RWPE2 (cell line): Measurements from ENCODE around the gene PLCG1.

Source experiments
- ATAC-seq: fragments of 200-7000 bp; cut with Tn5 transposase; 3 replicates; pipeline ENCODE4 v1.9.1; 2021; ENCODE audit warnings: low read depth
- DNase-seq: peaks from one replicate; pipeline ENCODE4 v3.0.0-alpha.2; 2020; ENCODE audit warnings: low spot score
- H3K27ac ChIP-seq: fragments of 450-650 bp; 2 replicates; pipeline ENCODE4 v1.5.1; 2017; ENCODE audit warnings: mild to moderate bottlenecking; ENCODE audit not compliant: poor library complexity, severe bottlenecking
- H3K27me3 ChIP-seq: fragments of 250-450 bp; sonication (Bioruptor Pico); 2 replicates; pipeline ENCODE4 v1.5.1; 2021; ENCODE audit warnings: mild to moderate bottlenecking, moderate library complexity; ENCODE audit not compliant: insufficient read depth, poor library complexity, severe bottlenecking
- H3K36me3 ChIP-seq: fragments of 250-450 bp; sonication (Bioruptor Pico); 2 replicates; pipeline ENCODE4 v1.5.1; 2020; ENCODE audit warnings: low read depth, mild to moderate bottlenecking, moderate library complexity
- H3K4me1 ChIP-seq: fragments of 250-450 bp; sonication (Bioruptor Pico); 2 replicates; pipeline ENCODE4 v1.5.1; 2021; ENCODE audit warnings: mild to moderate bottlenecking, moderate library complexity; ENCODE audit not compliant: insufficient read depth, poor library complexity, severe bottlenecking
- H3K4me3 ChIP-seq: fragments of 250-450 bp; sonication (Bioruptor Pico); 2 replicates; pipeline ENCODE4 v1.5.1; 2021; ENCODE audit warnings: mild to moderate bottlenecking, moderate library complexity; ENCODE audit not compliant: severe bottlenecking
- H3K9me3 ChIP-seq: fragments of 250-450 bp; sonication (Bioruptor Pico); 2 replicates; pipeline ENCODE4 v1.5.1; 2021; ENCODE audit warnings: mild to moderate bottlenecking, moderate library complexity; ENCODE audit not compliant: severe bottlenecking
- TF ChIP-seq, protein P1 (sequence below): fragments of 450-650 bp; IDR thresholded peaks from one replicate; pipeline ENCODE4 v1.5.1; 2017; ENCODE audit warnings: mild to moderate bottlenecking, moderate library complexity; ENCODE audit not compliant: poor library complexity, severe bottlenecking

PLCG1 gene

DNA sequence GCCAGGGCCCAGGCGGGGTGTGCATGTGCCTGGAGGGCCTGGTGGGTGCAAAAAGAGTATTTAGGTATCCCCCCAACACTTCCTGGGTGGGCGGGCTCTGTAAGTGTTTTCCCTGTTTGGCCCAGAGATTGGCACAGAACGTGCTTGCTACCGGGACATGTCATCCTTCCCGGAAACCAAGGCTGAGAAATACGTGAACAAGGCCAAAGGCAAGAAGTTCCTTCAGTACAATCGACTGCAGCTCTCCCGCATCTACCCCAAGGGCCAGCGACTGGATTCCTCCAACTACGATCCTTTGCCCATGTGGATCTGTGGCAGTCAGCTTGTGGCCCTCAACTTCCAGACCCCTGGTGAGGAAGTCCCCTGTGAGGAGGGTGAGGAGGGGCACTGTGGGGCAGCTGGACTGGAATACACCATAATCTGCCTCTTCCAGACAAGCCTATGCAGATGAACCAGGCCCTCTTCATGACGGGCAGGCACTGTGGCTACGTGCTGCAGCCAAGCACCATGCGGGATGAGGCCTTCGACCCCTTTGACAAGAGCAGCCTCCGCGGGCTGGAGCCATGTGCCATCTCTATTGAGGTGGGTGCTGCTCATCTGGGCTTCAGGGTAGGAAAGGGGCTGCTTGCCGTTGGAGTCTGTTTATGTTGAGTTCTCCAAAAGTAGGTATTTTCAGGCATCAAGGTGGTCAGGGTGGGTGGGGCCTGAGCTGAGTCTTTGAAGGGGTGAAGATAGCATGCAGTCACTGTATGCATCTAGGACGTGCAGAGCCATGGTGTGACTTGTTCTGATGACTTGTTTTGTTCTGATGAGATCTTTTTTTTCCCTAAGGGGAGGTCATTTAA, 35.2 kb downstream of the PLCG1 start:
- DNase-seq (peak; percentile 80), ATAC-seq (no peak)
- Histone ChIP-seq H3K9me3 (no peaks in the 10 kb centered on the region), H3K27ac (peak overlapping the region; percentile 22), H3K4me3 (no peak overlapping the region), H3K27me3 (no peaks in the 10 kb centered on the region), H3K4me1 (peaks cover 7% of the 10 kb centered on the region), H3K36me3 (peaks cover 94% of the 10 kb centered on the region)
- TF ChIP-seq, protein P1, sequence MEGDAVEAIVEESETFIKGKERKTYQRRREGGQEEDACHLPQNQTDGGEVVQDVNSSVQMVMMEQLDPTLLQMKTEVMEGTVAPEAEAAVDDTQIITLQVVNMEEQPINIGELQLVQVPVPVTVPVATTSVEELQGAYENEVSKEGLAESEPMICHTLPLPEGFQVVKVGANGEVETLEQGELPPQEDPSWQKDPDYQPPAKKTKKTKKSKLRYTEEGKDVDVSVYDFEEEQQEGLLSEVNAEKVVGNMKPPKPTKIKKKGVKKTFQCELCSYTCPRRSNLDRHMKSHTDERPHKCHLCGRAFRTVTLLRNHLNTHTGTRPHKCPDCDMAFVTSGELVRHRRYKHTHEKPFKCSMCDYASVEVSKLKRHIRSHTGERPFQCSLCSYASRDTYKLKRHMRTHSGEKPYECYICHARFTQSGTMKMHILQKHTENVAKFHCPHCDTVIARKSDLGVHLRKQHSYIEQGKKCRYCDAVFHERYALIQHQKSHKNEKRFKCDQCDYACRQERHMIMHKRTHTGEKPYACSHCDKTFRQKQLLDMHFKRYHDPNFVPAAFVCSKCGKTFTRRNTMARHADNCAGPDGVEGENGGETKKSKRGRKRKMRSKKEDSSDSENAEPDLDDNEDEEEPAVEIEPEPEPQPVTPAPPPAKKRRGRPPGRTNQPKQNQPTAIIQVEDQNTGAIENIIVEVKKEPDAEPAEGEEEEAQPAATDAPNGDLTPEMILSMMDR, result no peak

DNA sequence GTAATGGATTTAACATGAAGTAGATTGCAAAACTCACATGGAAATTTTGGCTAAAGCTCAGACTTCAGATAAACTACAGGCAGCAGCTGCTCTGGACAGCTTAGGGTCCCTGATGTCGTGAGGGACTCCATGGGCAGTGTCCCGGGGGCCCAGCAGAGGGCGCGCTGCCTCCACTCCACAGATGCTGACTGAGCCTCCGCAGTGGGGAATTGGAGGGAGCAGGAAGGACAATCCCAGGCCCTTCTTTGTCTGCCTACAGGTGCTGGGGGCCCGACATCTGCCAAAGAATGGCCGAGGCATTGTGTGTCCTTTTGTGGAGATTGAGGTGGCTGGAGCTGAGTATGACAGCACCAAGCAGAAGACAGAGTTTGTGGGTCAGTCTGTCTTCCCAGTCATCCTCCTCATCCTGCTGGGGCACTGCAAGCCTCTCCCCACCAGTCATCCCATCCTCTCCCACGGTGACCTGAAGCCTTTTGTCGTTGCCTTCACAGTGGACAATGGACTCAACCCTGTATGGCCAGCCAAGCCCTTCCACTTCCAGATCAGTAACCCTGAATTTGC, 35.9 kb downstream of the PLCG1 start:
- H3K27me3 ChIP-seq, result no peaks in the 10 kb centered on the region
- H3K4me1 ChIP-seq, result peaks cover 14% of the 10 kb centered on the region
- H3K27ac ChIP-seq, result peak overlapping the region; percentile 81
- peak; percentile 55 for ATAC-seq
- peak; percentile 86 for DNase-seq
- H3K36me3 ChIP-seq, result peaks cover 89% of the 10 kb centered on the region
- no peaks in the 10 kb centered on the region for H3K9me3 ChIP-seq
- no peak overlapping the region for H3K4me3 ChIP-seq
- TF ChIP-seq, protein P1, result peak; percentile 100

DNA sequence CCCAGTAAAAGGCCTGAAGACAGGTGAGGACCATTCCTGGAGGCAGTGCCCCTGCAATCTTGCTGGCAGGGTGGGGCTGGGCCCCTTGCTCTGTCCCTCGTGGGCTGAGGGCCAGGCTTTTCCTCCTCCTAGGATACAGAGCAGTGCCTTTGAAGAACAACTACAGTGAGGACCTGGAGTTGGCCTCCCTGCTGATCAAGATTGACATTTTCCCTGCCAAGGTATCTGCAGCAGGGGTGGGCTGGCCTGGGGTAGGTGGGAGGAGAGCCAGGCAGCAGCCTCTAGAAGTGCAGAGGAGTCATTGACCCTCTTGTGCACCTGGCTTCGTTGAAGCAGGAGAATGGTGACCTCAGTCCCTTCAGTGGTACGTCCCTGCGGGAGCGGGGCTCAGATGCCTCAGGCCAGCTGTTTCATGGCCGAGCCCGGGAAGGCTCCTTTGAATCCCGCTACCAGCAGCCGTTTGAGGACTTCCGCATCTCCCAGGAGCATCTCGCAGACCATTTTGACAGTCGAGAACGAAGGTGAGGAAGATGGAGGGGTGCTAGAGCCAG, 36.5 kb downstream of the PLCG1 start:
- DNase-seq (peak; percentile 76), ATAC-seq (no peak)
- no peaks in the 10 kb centered on the region for H3K27me3 ChIP-seq
- H3K4me1 ChIP-seq, result peaks cover 19% of the 10 kb centered on the region
- no peak overlapping the region for H3K4me3 ChIP-seq
- H3K27ac ChIP-seq, result peak overlapping the region; percentile 81
- no peaks in the 10 kb centered on the region for H3K9me3 ChIP-seq
- TF ChIP-seq, protein P1, result no peak
- peaks cover 89% of the 10 kb centered on the region for H3K36me3 ChIP-seq

GRCh38 chr20:41174373-41174772, 37.0 kb downstream of the PLCG1 start:
- peaks cover 85% of the 10 kb centered on the region for H3K36me3 ChIP-seq
- H3K27me3 ChIP-seq, result no peaks in the 10 kb centered on the region
- H3K4me3 ChIP-seq, result no peak overlapping the region
- DNase-seq, result peak; percentile 73
- TF ChIP-seq, protein P1, result no peak
- H3K4me1 ChIP-seq, result peaks cover 19% of the 10 kb centered on the region
- H3K27ac ChIP-seq, result peak overlapping the region; percentile 81
- no peak for ATAC-seq
- H3K9me3 ChIP-seq, result no peaks in the 10 kb centered on the region
